ENCODE data around the gene CLASP1. TPM values are rescaled to one million over a fixed set of nuclear protein-coding genes. Genes with fewer than 3 reads are reported as not detected.
A peak's percentile ranks its signal among the peaks of the same experiment; 100 is the strongest.

Gene CLASP1
- total RNA-seq, 1 experiment from 2014 or later = 81.9 TPM

GRCh38 chr2:121626777-121627524 lies 22.3 kb downstream of the CLASP1 start:
- Mint-ChIP-seq H3K4me3 (ENCODE audit: unreplicated experiment) (peak overlapping the region; percentile 22), H3K27ac (ENCODE audit: low read depth, unreplicated experiment) (peak overlapping the region; percentile 73), H3K4me1 (ENCODE audit: insufficient read depth, unreplicated experiment) (peaks cover 13% of the 10 kb centered on the region), H3K9me3 (ENCODE audit: unreplicated experiment) (peaks cover 7% of the 10 kb centered on the region), H3K27me3 (ENCODE audit: insufficient read depth, unreplicated experiment) (no peaks in the 10 kb centered on the region), H3K36me3 (ENCODE audit: insufficient read depth, unreplicated experiment) (peaks cover 18% of the 10 kb centered on the region)
- peak; percentile 83 for DNase-seq (ENCODE audit: unreplicated experiment)
- BruUV-seq (replicated peaks) = no TSS peak
- TF ChIP-seq CTCF (IDR thresholded peaks at IDR 0.05; ENCODE audit: unreplicated experiment) = no peak
- ChIA-PET POLR2A (interaction anchor here (0.6 to 5.2 kb wide), 20 partner anchors 8 to 357 kb away, joined by 3 to 63 read pairs (median 4); partner anchors contain the start of genes CLASP1 and RNU4ATAC), CTCF (interaction anchor here (0.5 to 1.2 kb wide), 4 partner anchors 81 to 526 kb away, joined by 3 to 4 read pairs (median 3); partner anchors contain the start of gene RNU4ATAC)
- intact Hi-C loops (cut with micrococcal nuclease) = no loop called here

- H3K27ac Mint-ChIP-seq (ENCODE audit: low read depth, unreplicated experiment) = peak overlapping the region; percentile 73
Observed at GRCh38 chr2:121625953-121626352, 23.3 kb downstream of the CLASP1 start.

GRCh38 chr2:121617042-121617599 lies 32.1 kb downstream of the CLASP1 start:
- no peak for DNase-seq (ENCODE audit: unreplicated experiment)
- Mint-ChIP-seq H3K4me3 (ENCODE audit: unreplicated experiment) (no peak overlapping the region), H3K4me1 (ENCODE audit: insufficient read depth, unreplicated experiment) (no peaks in the 10 kb centered on the region), H3K27me3 (ENCODE audit: insufficient read depth, unreplicated experiment) (no peaks in the 10 kb centered on the region), H3K9me3 (ENCODE audit: unreplicated experiment) (no peaks in the 10 kb centered on the region), H3K36me3 (ENCODE audit: insufficient read depth, unreplicated experiment) (peaks cover 20% of the 10 kb centered on the region), H3K27ac (ENCODE audit: low read depth, unreplicated experiment) (no peak overlapping the region)
- BruUV-seq (replicated peaks) = no TSS peak
- ChIA-PET CTCF (interaction anchor here (0.6 kb wide), 1 partner anchor 18 kb away, joined by 3 read pairs; no protein-coding TSS in a partner anchor), POLR2A (interaction anchor here (1.4 kb wide), 1 partner anchor 10 kb away, joined by 10 read pairs; no protein-coding TSS in a partner anchor)
- intact Hi-C loops (cut with micrococcal nuclease) = no loop called here
- TF ChIP-seq CTCF (IDR thresholded peaks at IDR 0.05; ENCODE audit: unreplicated experiment) = no peak

More at GRCh38 chr2:121625953-121626352, 23.3 kb downstream of the CLASP1 start:
- Mint-ChIP-seq H3K9me3 (ENCODE audit: unreplicated experiment) (peaks cover 7% of the 10 kb centered on the region), H3K4me1 (ENCODE audit: insufficient read depth, unreplicated experiment) (peaks cover 13% of the 10 kb centered on the region), H3K36me3 (ENCODE audit: insufficient read depth, unreplicated experiment) (peaks cover 24% of the 10 kb centered on the region), H3K4me3 (ENCODE audit: unreplicated experiment) (no peak overlapping the region), H3K27me3 (ENCODE audit: insufficient read depth, unreplicated experiment) (no peaks in the 10 kb centered on the region)
- DNase-seq (ENCODE audit: unreplicated experiment) = no peak
- BruUV-seq (replicated peaks) = no TSS peak
- CTCF ChIA-PET = interaction anchor here (0.5 to 1.0 kb wide), 4 partner anchors 11 to 525 kb away, joined by 3 read pairs; no protein-coding TSS in a partner anchor
- intact Hi-C loops (cut with micrococcal nuclease) = no loop called here
- POLR2A ChIA-PET = interaction anchor here (0.7 to 5.2 kb wide), 13 partner anchors 9 to 96 kb away, joined by 3 to 63 read pairs (median 7); partner anchors contain the start of genes CLASP1 and RNU4ATAC
- TF ChIP-seq CTCF (IDR thresholded peaks at IDR 0.05; ENCODE audit: unreplicated experiment) = no peak

- TF ChIP-seq CTCF (IDR thresholded peaks at IDR 0.05; ENCODE audit: unreplicated experiment) = no peak
- POLR2A ChIA-PET = interaction anchor here (0.6 to 1.1 kb wide), 2 partner anchors 10 to 36 kb away, joined by 3 read pairs; partner anchors contain the start of gene CLASP1
- Mint-ChIP-seq H3K27me3 (ENCODE audit: insufficient read depth, unreplicated experiment) (no peaks in the 10 kb centered on the region), H3K4me1 (ENCODE audit: insufficient read depth, unreplicated experiment) (no peaks in the 10 kb centered on the region), H3K27ac (ENCODE audit: low read depth, unreplicated experiment) (no peak overlapping the region), H3K36me3 (ENCODE audit: insufficient read depth, unreplicated experiment) (peaks cover 8% of the 10 kb centered on the region), H3K4me3 (ENCODE audit: unreplicated experiment) (no peak overlapping the region), H3K9me3 (ENCODE audit: unreplicated experiment) (no peaks in the 10 kb centered on the region)
- no peak for DNase-seq (ENCODE audit: unreplicated experiment)
- CTCF ChIA-PET = interaction anchor here (0.5 kb wide), 1 partner anchor 13 kb away, joined by 3 read pairs; no protein-coding TSS in a partner anchor
- intact Hi-C loops (cut with micrococcal nuclease) = no loop called here
- BruUV-seq (replicated peaks) = no TSS peak
Observed at GRCh38 chr2:121613774-121614173, 35.5 kb downstream of the CLASP1 start.

All from MCF 10A (cell line).